Stimulated activated CD4-positive, alpha-beta T cell treated with anti-CD3 and anti-CD28 coated beads, Interleukin-4, amount 100 ng/mL, for 1 hour (primary cell): ENCODE data around the gene PRPF39.
"Not testable (repeated sequence)": the region's sequence is repeated elsewhere in the genome, so short reads cannot be mapped to it uniquely, and the experiment has no call there.

Experiments used
- DNase-seq: peaks from one replicate; pipeline ENCODE4 v3.0.0-alpha.2; 2020

The PRPF39 gene

GRCh38 chr14:45142083-45142482 lies 58.2 kb downstream of the PRPF39 start:
- not testable (repeated sequence) for DNase-seq

DNA sequence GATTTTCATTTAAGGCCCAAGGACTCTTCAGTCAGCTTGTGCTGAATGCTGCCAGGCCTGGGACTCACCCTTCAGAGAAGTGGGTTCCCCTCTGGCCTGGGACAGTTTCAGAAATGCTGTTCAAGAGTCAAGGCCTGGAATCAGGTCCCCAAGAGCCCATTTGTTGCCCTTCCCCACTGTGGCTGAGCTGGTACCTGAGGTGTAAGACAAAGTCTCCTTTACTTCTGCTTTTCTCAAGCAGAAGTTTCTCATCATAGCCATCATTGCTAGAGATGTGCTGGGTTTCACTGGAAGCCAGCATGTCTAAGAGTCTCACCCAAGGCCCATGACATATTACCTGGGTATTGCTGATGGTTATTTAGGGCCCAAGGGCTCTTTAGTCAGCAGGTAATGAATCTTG lies 60.7 kb downstream of the PRPF39 start:
- no peak for DNase-seq

DNA sequence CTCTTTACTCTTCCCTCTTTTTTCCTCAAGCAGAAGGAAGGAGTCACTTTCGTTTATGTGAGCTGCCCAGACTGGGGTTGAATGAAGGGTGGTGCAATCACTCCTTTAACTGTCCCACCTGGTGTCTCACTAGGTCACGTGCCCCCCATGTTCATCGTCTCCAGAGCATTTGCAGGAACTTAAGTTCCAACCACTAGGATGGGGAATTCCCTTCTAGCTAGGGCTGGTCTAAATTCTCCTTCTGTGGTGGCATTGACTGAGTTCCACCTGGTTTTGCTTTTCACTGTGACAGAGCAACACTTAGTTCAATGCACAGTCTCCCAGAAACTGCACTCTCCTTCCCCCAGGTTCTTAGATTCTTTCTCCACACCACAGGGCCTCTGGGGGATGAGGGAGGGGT lies 61.3 kb downstream of the PRPF39 start:
- DNase-seq, result no peak

DNA sequence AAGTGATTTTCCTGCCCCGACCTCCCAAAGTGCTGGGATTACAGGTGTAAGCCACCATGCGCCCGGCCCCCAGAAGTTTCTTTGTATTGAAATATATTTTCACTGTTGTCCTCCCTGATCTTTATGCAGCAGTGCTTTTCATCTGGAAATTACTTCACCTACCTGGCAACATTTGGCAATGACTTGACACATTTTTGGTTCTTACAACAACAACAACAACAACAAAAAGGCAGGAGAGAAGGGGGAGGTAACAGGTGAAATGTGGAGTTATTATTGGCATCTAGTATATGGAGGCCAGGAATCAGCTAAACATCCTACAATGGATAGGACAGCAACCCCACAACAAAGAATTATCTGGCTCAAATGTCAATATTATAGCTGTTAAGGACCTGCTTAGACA lies 65.7 kb downstream of the PRPF39 start:
- no peak for DNase-seq

DNA sequence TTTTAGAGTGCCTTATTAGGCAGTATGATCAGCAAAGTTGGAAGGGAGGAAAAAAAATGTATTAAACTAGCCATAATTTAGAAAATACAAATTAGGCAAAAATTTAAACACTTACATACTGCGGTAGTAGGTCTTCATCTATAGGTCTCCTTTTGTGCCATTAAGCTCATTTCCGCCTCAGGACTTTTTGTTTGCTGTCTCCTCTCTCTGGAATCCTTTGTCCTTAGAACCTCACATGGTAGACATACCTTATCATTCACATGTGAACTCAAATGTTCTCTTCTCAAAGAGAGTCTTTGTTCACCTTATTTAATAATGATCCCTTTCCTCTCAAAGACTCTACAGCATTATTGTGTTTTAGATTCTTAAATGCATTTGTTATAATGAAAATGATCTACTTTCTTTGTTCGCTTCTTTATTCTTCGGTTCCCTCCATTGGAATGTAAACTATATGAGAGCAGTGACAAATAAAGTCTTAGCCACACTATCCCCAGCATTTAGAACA lies 66.5 kb downstream of the PRPF39 start:
- DNase-seq, result no peak

DNA sequence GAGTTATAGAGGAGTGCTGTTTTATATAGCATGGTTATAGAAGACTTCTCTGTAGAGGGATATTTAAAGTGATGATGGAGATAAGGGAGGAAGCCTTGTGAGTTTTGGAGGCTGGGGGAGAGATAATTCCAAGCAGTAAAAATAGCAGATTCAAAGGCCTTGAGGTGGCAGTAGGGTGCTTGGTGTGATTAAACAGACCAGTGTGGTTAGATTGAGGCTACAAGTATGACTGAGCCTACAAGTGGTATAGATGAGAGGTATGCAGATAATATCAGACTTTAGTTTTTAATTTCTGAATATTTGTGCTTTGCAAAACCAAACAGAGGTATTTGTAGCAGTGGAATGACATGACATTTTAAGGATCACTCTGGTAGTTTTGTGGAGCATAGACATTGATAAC lies 72.2 kb downstream of the PRPF39 start:
- no peak for DNase-seq
